ENCODE results near the gene PRPF40B.
"Not testable (repeated sequence)": the region's sequence is repeated elsewhere in the genome, so short reads cannot be mapped to it uniquely, and the experiment has no call there.

PRPF40B gene

DNA sequence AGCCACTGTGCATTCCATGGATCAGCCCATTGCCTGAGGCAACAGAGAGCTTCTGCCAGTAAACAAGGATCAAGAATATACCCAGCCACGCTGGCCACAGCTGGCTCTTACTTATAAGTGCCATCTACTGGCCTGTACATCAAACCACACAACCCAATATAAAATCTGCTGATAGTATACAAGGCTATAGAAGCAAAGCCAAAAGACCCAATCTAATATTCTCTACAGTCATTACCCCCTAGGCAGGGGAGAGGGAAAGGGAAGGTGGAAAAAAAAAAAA, 13.5 kb upstream of the PRPF40B start:
- no peak for DNase-seq

DNA sequence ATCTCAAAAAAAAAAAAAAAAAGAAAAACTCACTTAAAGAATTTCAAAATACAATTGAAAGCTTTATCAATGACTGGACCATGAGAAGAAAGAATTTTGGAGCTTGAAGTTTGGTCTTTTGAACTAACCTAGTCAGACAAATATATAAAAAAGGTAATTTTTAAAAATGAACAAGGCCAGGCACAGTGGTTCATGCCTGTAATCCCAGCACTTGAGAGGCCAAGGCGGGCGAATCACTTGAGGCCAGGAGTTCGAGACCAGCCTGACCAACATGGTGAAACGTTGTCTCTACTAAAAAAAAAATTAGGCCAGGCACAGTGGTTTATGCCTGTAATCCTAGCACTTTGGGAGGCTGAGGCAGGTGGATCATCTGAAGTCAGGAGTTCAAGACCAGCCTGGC, 12.6 kb upstream of the PRPF40B start:
- not testable (repeated sequence) for DNase-seq

DNA sequence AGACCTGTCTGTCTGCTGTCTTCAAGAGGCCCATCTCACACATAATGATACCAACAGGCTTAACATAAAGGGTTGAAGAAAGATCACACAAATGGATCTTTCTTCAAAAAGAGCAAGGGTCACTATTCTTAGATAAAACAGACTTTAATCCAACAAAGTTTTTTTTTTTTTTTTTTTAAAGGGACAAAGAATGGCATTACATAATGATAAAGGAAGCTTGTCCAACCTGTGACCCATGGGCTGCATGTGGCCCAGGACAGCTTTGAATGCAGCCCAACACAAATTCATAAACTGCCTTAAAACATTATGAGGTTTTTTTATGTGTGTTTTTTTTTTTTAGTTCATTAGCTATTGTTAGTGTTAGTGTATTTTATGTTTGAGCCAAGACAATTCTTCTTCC, 11.2 kb upstream of the PRPF40B start:
- no peak for DNase-seq

DNA sequence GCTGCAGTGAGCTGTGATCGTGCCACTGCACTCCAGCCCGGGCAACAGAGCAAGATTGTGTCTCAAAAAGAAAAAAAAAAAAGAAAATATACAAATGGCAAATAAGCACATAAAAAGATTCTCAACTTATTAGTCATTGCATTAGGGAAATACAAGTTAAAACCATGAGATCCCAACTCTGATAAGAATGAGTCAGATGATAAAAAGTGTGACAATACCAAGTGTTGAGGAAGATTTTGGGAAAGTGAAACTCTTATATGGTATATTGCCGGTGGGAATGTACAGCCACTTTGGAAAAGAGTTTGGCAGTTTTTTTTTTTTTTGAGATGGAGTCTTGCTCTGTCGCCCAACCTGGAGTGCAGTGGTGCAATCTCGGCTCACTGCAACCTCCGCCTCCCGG, 7.6 kb upstream of the PRPF40B start:
- no peak for DNase-seq

DNA sequence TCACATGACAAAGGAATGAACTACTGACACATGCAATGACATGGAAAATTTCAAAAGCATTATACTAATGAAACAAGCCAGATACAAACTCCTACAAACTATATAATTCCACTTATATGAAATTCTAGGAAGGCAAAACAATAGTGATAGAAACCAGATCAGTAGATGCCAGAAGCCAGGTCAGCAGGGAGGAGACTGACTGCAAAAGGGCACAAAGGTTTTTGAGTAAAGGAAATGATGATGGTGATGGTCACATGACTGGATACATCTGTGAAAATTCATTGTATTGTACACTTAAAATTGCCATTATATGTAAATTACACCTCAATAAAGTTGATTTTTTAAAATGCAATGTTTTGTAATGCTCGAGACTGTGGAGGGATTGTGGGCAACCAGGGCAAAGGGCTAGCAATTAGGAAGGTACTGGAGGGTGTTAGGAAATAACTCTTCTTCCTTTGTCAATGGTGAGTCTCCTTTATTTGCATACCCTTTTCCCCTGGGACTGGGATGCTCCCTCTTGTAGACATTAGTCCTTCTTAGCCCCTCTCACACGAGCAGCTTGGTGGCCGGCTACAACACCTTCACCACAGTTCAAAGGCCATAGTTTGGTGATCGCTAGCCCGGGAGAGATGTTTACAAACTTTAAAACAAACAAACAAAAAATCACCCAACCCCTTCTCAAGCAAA, 6.7 kb upstream of the PRPF40B start:
- no peak for DNase-seq

DNA sequence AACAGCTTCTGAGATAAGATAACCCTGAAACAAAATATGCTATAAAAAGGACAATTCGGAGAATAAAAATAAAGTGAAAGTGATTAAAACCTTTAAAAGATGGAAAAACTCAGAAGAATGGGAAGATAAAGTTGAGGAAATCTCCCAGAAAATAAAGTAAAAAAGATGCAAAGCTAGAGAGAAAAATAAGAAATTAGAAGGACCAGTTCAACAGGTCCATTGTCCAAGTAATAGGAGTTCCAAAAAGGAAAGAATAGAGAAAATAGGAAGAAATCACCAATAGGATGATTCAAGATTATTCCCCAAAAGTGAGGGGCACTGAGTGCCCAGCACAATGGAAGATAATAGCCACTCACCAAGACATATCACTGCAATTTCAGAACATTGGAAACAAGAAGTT, 4.8 kb upstream of the PRPF40B start:
- no peak for DNase-seq

- no peak for DNase-seq
Observed at GRCh38 chr12:49619286-49619685, 4.1 kb upstream of the PRPF40B start.

DNA sequence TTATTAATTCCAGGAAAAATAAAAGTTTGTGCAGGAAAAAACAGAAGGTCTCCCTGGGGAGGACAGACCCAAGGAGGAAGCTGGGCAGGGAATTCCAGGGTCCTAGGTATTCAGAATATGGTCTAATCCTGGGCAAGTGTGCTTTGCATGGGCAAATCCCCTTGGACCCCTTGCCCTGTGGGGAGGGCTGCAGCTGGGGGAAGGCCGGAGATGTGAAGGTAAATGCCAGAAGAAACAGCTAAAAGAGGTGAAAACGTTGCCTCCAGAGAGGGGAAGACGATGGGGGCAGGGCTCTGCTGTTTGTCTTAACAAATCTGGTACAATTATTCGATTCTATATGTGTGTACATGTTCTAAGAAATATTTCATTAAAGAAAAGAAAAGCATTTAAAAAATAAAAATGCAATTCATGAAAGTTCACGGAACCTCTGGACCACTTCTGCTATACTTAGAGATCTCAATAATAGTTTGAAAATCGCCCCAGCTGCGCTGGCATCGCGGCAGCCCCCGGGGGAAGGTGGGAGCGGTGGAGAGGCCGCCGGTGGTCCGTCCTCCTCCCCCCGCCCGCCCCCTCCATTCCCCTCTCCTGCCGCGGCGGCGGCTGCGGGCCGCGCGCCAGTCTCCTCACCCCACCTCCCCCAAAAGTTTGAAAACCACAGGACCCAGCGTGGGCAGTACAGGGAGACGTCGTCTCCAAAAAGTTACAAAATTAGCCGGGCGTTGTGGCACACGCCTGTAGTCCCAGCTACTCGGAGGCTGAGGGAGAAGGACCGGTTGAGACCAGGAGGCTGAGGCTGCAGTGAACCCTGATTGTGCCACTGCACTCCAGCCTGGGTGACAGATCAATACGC, 1.5 kb upstream of the PRPF40B start:
- DNase-seq: no peak

DNA sequence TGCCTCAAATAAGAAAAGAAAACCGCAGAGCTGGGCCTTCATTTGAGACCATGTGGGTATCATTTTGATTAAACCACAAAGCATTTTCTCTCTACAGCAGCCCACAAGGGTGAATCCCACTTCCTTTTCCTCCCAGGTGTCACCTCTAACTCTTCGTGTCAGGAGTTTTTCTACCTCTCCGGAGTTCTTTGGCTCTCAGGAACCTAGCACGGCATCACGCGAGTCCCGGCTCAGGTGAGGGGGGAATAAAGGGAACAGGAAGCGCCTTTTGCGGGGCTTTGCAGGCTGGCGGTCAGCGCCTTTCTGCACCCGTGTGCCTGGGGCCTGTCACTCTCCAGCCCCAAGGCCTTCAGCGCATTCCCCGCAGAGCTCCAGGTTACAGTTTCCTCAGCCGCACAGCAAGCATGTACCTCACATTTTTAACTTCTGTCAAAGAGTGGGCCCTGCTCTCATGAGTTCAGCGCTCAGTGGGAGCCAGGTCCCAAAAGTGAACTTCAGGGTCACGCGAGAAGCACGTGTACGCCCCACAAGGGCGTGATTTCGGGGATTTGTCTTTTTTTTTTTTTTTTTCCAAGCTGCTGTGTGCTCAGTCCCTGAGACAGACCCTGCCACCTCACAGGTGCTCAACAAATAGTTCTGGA, 740 bp upstream of the PRPF40B start:
- no peak for DNase-seq

DNA sequence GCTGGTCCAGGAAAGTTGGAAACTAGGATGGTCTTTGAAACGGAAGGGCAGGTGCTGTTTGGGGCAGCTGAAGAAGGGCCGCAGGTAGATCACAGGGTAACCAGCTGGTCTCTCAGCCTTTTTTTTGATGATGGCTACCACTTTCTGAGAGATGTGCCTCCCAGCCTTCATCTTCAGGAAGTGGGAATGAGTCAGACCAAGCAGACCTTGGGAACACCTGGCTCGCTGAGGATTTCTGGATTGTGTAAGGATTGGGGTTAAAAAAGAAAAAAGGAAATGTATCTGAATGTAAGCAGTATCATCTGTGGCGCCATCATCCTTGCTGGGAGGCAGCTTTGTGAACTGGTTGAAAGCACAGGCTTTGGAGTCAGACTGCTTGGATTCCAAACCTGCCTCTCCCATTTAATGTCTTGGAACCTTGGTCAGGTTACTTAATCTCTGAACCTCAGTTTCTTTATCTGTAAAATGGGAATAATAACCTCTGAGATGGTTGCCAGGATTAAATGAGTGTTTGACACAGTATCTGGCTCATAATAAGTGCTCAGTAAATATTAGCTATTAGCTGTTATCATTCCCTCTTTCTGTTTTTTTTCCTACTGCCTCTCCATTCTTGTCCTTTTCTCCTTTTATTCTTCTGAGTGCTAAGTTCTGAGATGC, 1.7 kb downstream of the PRPF40B start:
- no peak for DNase-seq

- DNase-seq: no peak
Observed at GRCh38 chr12:49626169-49626835, 2.9 kb downstream of the PRPF40B start.

- no peak for DNase-seq
Observed at GRCh38 chr12:49626836-49627235, 3.5 kb downstream of the PRPF40B start.

- DNase-seq: no peak
Observed at GRCh38 chr12:49627752-49628360, 4.5 kb downstream of the PRPF40B start.

- no peak for DNase-seq
Observed at GRCh38 chr12:49631336-49631907, 8.1 kb downstream of the PRPF40B start.

DNA sequence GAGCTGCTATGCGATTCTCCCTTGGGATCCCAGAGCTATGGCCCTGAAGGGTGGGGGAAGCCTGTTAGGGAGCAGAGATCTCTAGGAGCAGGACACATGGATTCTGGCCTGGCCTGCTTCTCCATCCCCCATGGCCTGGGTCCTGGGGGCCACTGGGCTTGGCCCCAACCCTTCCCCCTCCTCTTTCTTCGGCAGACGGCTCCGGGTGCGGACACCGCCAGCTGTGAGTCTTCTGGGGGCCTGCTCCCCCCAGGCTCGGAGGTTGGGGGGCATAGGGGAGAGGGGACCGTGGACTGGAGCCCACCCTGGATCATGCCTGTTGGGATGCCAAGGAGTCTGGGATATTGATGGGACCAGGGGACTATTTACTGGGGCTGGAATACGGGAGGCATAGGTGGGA, 9.0 kb downstream of the PRPF40B start:
- no peak for DNase-seq

DNA sequence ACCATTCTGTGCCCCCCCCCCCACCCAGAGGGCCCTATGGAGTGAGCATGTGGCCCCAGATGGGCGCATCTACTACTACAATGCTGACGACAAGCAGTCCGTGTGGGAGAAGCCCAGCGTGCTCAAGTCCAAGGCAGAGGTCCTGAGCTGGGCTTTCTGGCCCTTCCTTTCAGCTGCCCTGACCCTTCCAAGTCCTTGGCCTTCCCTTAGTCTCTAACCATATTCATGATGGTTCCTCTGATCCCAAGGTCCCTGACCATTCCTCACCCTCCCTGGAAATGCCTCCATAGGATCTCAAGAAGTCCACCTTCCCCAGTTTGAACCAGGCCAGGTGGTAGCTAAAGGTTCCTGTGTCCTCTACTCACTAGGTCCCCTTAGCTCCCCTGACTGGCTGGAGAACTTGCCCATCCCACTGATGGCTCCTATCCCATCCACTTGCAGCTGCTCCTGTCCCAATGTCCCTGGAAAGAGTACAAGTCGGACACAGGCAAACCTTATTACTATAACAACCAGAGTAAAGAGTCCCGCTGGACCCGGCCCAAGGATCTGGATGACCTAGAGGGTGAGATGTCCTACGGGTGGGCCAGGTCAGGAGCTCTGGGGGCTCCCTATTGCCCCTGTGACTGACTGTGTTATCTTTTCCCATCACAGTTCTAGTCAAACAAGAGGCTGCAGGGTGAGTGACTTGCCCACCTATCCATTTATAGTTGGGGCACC, 9.8 kb downstream of the PRPF40B start:
- DNase-seq: no peak

DNA sequence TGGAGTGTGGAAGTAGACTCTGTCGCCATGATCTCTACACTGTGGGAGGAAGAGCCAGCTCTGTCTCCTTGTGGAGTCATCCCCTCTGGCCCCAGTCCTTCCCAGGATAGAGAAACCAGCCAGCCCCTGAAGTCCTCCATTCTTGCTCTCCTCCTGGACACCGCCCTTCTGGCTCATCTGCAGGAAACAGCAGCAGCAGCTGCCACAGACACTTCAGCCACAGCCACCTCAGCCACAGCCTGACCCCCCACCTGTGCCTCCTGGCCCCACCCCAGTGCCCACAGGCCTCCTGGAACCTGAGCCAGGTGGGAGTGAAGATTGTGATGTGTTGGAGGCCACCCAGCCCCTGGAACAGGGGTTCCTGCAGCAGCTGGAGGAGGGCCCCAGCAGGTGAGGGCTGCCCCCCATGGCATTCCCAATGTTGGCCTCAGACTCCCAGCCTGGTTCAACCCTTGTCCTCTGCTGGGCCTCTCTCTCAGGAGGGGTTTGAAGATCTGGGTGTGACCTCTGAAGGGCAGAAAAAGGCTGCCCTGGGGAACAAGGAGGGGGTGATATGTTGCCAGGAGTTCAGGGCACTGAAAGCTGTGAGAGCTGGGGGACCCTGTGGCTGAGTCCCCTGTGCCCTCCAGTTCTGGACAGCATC, 10.5 kb downstream of the PRPF40B start:
- DNase-seq: no peak

DNA sequence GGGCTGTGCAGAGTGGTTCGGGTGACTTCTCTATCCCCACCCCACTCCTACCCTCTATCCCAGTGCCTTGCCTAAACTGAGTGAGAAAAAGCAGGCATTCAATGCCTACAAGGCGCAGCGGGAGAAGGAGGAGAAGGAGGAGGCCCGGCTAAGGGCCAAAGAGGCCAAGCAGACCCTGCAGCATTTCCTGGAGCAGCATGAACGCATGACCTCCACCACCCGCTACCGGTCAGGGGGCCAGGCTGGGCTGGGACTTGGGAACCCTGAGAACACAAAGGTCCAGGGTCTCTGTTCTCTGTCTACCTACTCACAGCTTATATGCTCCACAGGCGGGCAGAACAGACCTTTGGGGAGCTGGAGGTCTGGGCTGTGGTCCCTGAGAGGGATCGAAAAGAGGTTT, 11.7 kb downstream of the PRPF40B start:
- DNase-seq: no peak

DNA sequence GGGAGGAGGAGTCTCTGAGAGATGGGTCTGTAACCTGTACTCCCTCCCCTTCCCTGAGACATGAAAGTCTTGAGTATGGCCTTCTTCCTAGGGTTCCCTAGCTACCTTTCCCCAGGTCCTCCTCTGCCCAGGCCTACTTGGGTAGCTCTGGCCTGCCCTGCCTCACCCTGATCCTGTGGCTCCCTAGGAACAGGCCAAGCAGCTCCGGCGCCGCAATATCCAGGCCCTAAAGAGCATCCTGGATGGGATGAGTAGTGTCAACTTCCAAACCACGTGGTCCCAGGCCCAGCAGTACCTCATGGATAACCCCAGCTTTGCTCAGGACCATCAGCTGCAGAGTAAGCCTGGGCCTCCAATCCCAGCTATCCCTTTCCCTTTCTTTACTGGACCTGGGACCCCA, 12.3 kb downstream of the PRPF40B start:
- DNase-seq: no peak

GRCh38 chr12:49636574-49636973, 13.2 kb downstream of the PRPF40B start:
- DNase-seq: no peak
